Endothelial cell of hepatic sinusoid (primary cell): Measurements from ENCODE around the gene DENND1B.

Experiments used
- in situ Hi-C: cut with HindIII; loops from 2 replicates; pipeline ENCODE4 v1.10.0; 2017; ENCODE audit warnings: low sequenced_read_pairs

Gene DENND1B

DNA sequence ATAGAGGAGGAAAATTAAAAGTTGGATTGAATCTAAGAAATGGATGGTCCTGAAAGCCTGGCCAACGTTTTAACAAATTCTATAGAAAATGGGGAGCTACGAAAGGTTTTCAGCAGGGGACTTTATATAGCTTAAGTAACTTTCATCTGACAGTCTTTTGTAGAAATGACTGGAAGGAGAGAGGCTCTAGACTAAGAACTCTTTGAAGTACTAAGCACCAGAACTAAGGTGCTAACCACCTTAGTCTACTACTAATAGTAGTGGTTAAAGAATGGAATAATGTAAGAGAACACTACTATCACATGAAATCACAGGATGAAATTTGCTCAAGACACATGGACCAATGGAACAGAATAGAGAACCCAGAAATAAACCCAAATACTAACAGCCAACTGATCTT, 126.1 kb downstream of the DENND1B start:
- in situ Hi-C loops, result no loop called here

GRCh38 chr1:197638316-197638715, 137.0 kb downstream of the DENND1B start:
- in situ Hi-C loops, result no loop called here

- in situ Hi-C loops, result no loop called here
These were observed 137.9 kb downstream of the DENND1B start for GRCh38 chr1:197637406-197637805.

GRCh38 chr1:197633447-197634078, 141.7 kb downstream of the DENND1B start:
- in situ Hi-C loops, result no loop called here

- in situ Hi-C loops, result no loop called here
These were observed 142.6 kb downstream of the DENND1B start for GRCh38 chr1:197632651-197633050.

- in situ Hi-C loops, result no loop called here
These were observed 143.3 kb downstream of the DENND1B start for GRCh38 chr1:197632005-197632404.

DNA sequence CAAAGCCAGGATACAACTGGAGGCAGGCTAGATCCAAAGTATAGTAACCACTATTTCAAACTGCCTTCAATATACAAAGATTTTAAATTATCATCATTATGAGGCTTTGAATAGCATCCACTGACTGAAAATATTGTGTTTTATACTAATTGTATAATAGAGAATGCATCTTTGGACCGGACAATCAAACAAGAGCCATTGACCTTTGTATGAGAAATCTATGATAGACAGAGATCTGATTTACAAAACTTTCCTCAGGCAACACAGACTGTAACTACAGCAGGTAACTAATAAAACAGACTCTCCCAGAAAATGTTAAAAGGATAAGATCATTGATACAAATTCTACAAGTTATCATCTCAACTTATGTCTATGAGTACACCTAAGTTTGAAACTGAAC, 152.9 kb downstream of the DENND1B start:
- in situ Hi-C loops, result no loop called here

GRCh38 chr1:197621761-197622160, 153.5 kb downstream of the DENND1B start:
- in situ Hi-C loops, result no loop called here

- in situ Hi-C loops, result no loop called here
These were observed 154.5 kb downstream of the DENND1B start for GRCh38 chr1:197620714-197621163.

DNA sequence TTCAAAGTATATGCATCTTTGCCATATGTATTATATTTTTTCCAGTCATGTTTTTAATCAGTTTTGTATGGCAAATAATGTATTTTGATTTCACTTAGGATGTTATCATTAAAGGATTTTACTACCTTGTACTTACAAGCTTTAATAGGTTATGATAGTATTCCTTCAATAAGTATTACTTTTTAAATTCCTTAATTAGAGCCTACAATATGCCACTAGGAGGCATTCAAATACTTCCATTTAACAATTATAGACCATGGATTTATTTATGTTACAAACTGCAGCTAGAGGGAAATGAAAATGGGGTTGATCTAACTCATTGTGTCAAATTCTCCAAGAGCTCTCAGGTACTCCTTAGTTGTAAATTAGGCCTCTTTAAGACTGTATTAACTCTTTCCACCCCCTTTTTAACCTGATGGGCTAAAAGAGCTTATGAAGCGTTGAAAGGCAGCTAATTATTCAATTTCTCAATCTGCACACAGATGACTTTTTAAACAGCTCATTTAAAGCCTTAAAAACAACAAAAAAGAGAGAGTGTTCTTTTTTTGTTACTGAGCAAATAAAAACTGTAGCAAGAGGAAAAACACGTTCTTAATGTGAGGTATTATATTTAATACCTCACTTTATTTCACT, 156.2 kb downstream of the DENND1B start:
- in situ Hi-C loops, result loop anchor here (5.0 kb wide), 1 partner anchor 273 kb away; no protein-coding TSS in a partner anchor

DNA sequence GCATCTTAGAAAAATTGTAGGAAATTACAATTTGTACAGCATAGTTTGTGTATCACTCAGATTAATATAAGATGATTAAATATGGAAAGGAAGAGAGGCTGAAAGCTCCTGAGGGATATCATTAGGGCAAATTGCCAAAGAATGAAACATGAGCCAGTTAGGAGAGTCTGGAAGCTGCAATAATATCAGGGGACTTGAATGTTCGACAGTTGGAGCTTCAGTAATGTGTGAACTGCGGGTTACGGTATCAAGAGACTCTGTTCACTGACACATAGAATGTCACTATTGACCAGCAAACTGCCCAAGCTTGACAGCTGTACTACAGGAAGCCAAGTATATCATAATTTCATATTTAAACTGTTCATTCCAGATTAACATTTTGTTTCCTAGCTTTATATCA, 157.2 kb downstream of the DENND1B start:
- in situ Hi-C loops, result loop anchor here (5.0 kb wide), 1 partner anchor 274 kb away; no protein-coding TSS in a partner anchor

GRCh38 chr1:197615693-197616011, 159.6 kb downstream of the DENND1B start:
- in situ Hi-C loops, result loop anchor here (5.0 kb wide), 1 partner anchor 277 kb away; no protein-coding TSS in a partner anchor

GRCh38 chr1:197614916-197615692, 160.2 kb downstream of the DENND1B start:
- in situ Hi-C loops, result loop anchor here (5.0 kb wide), 1 partner anchor 277 kb away; no protein-coding TSS in a partner anchor

- in situ Hi-C loops, result no loop called here
These were observed 169.0 kb downstream of the DENND1B start for GRCh38 chr1:197606168-197606845.

DNA sequence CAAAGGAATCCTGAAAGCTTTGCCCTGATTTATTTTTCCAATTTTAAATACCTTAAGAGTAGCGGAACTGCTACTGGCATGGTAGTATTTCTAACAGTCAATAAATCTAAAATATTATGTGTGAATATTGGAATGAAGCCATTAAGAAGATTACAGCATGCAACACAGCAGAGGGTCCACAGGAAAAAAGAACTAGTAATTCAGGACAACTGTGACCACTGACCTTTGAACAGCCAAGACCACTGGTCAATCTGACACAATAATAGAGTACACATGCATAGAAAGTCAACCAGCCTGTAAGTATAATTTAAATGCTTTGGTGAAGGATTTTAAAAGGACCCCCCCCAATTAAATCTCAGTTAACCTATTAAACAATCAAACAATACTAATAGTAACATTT, 171.0 kb downstream of the DENND1B start:
- in situ Hi-C loops, result no loop called here

DNA sequence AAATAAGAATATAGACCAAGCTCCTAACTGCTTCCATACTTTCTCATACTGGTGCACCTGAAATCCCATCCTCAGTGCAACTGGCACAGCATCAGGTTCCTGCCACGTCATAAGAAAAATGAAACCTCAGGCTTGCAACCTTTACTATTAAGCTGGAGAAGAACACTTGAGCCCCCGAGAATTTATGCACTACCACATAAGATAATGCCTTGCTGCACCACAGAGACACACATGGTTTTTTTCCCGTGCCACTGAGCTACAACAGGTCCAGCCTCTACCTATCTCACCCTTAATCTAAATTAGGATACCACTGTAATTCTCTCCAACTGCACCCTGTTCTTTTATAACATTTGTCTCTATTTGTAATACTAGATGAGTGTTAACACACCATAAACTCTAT, 174.5 kb downstream of the DENND1B start:
- in situ Hi-C loops, result no loop called here

DNA sequence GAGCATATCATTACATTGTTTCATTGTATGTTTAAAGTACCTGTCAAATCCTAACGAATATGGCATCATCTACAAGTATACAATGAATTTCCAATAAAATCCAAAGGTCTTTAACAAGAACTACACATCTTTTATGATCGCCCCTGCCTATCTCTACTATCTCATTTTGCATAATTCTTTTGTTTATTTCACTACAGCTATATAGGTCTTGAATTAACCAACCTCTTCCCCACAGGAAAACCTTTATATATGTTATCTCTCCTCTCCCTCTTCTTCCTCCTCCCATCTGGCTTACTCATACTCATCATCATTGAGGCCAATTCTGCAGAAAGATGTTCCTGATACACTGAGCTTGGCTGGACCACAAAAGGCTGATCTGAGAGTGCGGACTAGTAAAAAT, 175.5 kb downstream of the DENND1B start:
- in situ Hi-C loops, result no loop called here

DNA sequence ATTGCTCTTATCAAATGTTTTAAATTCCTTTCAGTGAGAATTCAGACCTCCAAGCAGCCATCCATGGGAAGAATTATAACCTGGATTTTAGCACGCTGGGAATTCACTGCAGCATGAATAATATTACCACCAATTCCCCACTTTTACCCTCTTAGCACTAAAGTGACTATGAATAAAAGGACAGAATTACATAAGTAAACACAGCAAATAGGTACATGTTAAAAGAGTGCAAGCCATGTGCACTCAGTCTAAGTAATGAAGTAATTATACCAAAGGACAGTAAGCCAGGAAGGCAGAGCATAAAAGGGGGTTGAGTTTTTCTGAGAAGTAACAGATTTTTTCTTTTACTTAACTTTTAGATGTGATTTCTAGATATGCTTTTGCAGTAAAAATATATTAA, 176.3 kb downstream of the DENND1B start:
- in situ Hi-C loops, result no loop called here

DNA sequence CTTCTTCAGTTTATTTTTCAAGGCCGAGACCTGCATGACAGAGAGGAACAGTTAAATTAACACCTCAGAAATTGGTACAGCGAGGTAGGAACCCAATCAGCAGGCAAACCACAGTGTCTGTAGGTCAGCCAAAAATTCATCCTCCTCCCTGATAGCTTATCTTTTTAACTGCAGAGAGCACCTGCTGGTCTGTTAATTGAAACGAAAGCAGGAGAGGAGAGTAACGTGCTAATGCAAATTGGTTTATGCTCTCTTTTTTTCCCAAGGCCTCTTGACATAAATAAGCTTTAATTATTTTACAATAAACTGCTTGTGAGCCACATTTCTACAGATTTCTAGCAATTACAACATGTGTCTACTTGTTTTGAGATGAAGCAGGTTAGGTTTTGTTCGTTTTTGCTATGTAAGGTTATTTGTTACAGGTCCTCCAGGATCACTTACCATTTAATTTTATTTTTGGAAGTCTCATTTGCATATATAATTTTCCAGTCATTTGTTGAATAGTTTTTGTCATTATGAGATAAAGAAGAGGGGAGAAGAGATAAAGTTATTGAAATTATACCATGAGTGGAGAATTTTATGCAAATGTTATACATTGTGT, 179.9 kb downstream of the DENND1B start:
- in situ Hi-C loops, result no loop called here

DNA sequence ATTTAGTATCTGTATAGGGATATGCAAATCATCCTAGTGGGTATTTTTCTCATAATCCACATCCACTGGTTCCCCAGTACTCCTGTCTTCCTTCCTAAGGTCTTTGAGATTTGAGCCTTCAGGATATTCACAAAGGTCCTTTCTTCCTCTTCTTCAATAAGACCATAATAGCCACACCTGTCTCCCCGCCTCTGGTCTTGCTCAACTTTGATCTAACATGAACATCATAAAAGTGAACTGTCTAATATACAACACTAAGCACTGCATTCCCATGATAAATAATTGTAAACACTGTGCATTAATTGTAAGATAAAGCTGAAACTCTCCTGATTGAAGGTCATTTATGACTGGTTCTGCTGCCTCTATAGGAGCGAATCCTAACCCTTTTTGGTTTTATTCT, 184.6 kb downstream of the DENND1B start:
- in situ Hi-C loops, result no loop called here

- in situ Hi-C loops, result no loop called here
These were observed 189.5 kb downstream of the DENND1B start for GRCh38 chr1:197585809-197586208.
